Osteocyte (in vitro differentiated cells): Measurements from ENCODE around the gene VPS13D. TPM values are rescaled to one million over a fixed set of nuclear protein-coding genes. Genes with fewer than 3 reads are reported as not detected.

Experiments
- DNase-seq: peaks from one replicate; pipeline ENCODE4 v3.0.0; 2021; ENCODE audit warnings: mixed read lengths; ENCODE audit not compliant: unreplicated experiment; ENCODE audit errors: extremely low spot score
- H3K27ac Mint-ChIP-seq: one replicate; pipeline ENCODE4 v1.8.0; 2021; ENCODE audit warnings: mild to moderate bottlenecking, mixed read lengths; ENCODE audit not compliant: unreplicated experiment
- H3K27me3 Mint-ChIP-seq: one replicate; pipeline ENCODE4 v1.8.0; 2021; ENCODE audit warnings: mixed read lengths; ENCODE audit not compliant: unreplicated experiment
- H3K36me3 Mint-ChIP-seq: one replicate; pipeline ENCODE4 v1.8.0; 2021; ENCODE audit warnings: mixed read lengths; ENCODE audit not compliant: unreplicated experiment
- H3K4me1 Mint-ChIP-seq: one replicate; pipeline ENCODE4 v1.8.0; 2021; ENCODE audit warnings: mixed read lengths; ENCODE audit not compliant: unreplicated experiment
- H3K4me3 Mint-ChIP-seq: one replicate; pipeline ENCODE4 v1.8.0; 2021; ENCODE audit warnings: mild to moderate bottlenecking, moderate library complexity, mixed read lengths; ENCODE audit not compliant: unreplicated experiment
- H3K9me3 Mint-ChIP-seq: one replicate; pipeline ENCODE4 v1.8.0; 2021; ENCODE audit warnings: mixed read lengths; ENCODE audit not compliant: unreplicated experiment
- CTCF ChIP-seq: fragments of 200-600 bp; sonication (generic); IDR thresholded peaks from 2 replicates; pipeline ENCODE4 v1.5.0; 2021; ENCODE audit warnings: antibody characterized with exemption, mild to moderate bottlenecking, moderate library complexity
- total RNA-seq: library from RNA; stranded (reverse); gene quantifications from 2 replicates; pipeline ENCODE4 v1.2.1, GENCODE V29; 2021

VPS13D gene
- total RNA-seq, 1 donor from 2014 or later: 41.1 TPM

- no peak for TF ChIP-seq CTCF
- Mint-ChIP-seq H3K27ac (peak overlapping the region; percentile 58), H3K9me3 (peaks cover 5% of the 10 kb centered on the region), H3K4me1 (peaks cover 34% of the 10 kb centered on the region), H3K27me3 (no peaks in the 10 kb centered on the region), H3K36me3 (peaks cover 39% of the 10 kb centered on the region), H3K4me3 (no peak overlapping the region)
- DNase-seq: no peak
Observed at GRCh38 chr1:12309783-12310742, 80.2 kb downstream of the VPS13D start.

- DNase-seq: no peak
- Mint-ChIP-seq H3K27ac (no peak overlapping the region), H3K36me3 (peaks cover 24% of the 10 kb centered on the region), H3K4me3 (no peak overlapping the region), H3K27me3 (no peaks in the 10 kb centered on the region), H3K9me3 (no peaks in the 10 kb centered on the region), H3K4me1 (peaks cover 42% of the 10 kb centered on the region)
- peak; percentile 65 for TF ChIP-seq CTCF
Observed at GRCh38 chr1:12314333-12314903, 84.6 kb downstream of the VPS13D start.

- no peak for DNase-seq
Observed at GRCh38 chr1:12315146-12315545, 85.3 kb downstream of the VPS13D start.

GRCh38 chr1:12316331-12316730 lies 86.5 kb downstream of the VPS13D start:
- Mint-ChIP-seq H3K27ac (peak overlapping the region; percentile 58), H3K27me3 (no peaks in the 10 kb centered on the region), H3K4me3 (no peak overlapping the region), H3K4me1 (peaks cover 27% of the 10 kb centered on the region), H3K9me3 (no peaks in the 10 kb centered on the region), H3K36me3 (peaks cover 36% of the 10 kb centered on the region)
- DNase-seq: no peak
- TF ChIP-seq CTCF: no peak

More at GRCh38 chr1:12315146-12315545, 85.3 kb downstream of the VPS13D start:
- H3K27me3 Mint-ChIP-seq: no peaks in the 10 kb centered on the region
- peaks cover 34% of the 10 kb centered on the region for H3K4me1 Mint-ChIP-seq
- peaks cover 30% of the 10 kb centered on the region for H3K36me3 Mint-ChIP-seq
- TF ChIP-seq CTCF: no peak
- H3K9me3 Mint-ChIP-seq: no peaks in the 10 kb centered on the region
- peak overlapping the region; percentile 42 for H3K27ac Mint-ChIP-seq
- no peak overlapping the region for H3K4me3 Mint-ChIP-seq

- no peak overlapping the region for H3K4me3 Mint-ChIP-seq
- H3K27me3 Mint-ChIP-seq: no peaks in the 10 kb centered on the region
- TF ChIP-seq CTCF: no peak
- H3K27ac Mint-ChIP-seq: no peak overlapping the region
- DNase-seq: no peak
- peaks cover 47% of the 10 kb centered on the region for H3K36me3 Mint-ChIP-seq
- no peaks in the 10 kb centered on the region for H3K9me3 Mint-ChIP-seq
- peaks cover 15% of the 10 kb centered on the region for H3K4me1 Mint-ChIP-seq
Observed at GRCh38 chr1:12320486-12320885, 90.7 kb downstream of the VPS13D start.
